ENCODE results near the gene ANKMY1. TPM values are rescaled to one million over a fixed set of nuclear protein-coding genes. Genes with fewer than 3 reads are reported as not detected.

ANKMY1 gene
- total RNA-seq, 1 donor from 2014 or later = 7.2 TPM

DNA sequence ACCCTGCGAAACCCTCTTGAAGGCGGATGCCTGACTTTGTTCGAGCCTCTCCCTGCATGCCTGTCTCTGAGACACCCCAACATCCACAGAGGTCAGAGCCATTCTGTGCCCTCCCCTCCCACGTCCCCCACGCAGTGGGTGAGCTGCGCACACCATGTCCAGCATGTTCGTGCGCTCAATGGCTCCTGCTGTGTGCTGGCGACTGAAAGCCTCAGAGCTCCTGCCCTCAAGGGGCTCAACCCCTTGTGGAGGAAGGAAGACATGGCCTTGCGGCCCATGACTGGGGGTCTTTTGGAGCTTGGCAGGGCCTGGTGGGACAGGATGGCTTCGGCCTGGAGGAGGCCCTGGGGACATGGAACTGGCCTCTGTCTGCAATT lies 45.7 kb downstream of the ANKMY1 start:
- H3K9me3 Mint-ChIP-seq (ENCODE audit: unreplicated experiment) = peaks cover 5% of the 10 kb centered on the region
- no peak overlapping the region for H3K4me3 ChIP-seq (ENCODE audit: insufficient read depth, low read depth, low read length)
- no peaks in the 10 kb centered on the region for H3K27me3 ChIP-seq (ENCODE audit: insufficient read depth, low read length)
- H3K36me3 ChIP-seq (ENCODE audit: insufficient read depth, low read length) = no peaks in the 10 kb centered on the region
- H3K4me2 ChIP-seq (ENCODE audit: low read length) = no peak overlapping the region
- no peaks in the 10 kb centered on the region for H3K4me1 ChIP-seq (ENCODE audit: insufficient read depth, low read length)
- H2AFZ ChIP-seq (ENCODE audit: low read depth, low read length) = no peak overlapping the region
- H3K27ac ChIP-seq (ENCODE audit: low read depth, low read length) = no peak overlapping the region
- DNase-seq (ENCODE audit: low read depth) = no peak
- no peak overlapping the region for H3K9ac ChIP-seq (ENCODE audit: low read length)
- TF ChIP-seq, protein P1, sequence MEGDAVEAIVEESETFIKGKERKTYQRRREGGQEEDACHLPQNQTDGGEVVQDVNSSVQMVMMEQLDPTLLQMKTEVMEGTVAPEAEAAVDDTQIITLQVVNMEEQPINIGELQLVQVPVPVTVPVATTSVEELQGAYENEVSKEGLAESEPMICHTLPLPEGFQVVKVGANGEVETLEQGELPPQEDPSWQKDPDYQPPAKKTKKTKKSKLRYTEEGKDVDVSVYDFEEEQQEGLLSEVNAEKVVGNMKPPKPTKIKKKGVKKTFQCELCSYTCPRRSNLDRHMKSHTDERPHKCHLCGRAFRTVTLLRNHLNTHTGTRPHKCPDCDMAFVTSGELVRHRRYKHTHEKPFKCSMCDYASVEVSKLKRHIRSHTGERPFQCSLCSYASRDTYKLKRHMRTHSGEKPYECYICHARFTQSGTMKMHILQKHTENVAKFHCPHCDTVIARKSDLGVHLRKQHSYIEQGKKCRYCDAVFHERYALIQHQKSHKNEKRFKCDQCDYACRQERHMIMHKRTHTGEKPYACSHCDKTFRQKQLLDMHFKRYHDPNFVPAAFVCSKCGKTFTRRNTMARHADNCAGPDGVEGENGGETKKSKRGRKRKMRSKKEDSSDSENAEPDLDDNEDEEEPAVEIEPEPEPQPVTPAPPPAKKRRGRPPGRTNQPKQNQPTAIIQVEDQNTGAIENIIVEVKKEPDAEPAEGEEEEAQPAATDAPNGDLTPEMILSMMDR (IDR thresholded peaks at IDR 0.05; ENCODE audit: insufficient read depth, low read depth, low read length) = no peak
- TF ChIP-seq EZH2 (IDR thresholded peaks at IDR 0.05; ENCODE audit: insufficient read depth, low read length) = no peak
- FAIRE-seq = no peak
- no peaks in the 10 kb centered on the region for H3K9me3 ChIP-seq (ENCODE audit: insufficient read depth, low read depth, low read length)
- no peak overlapping the region for H3K4me3 Mint-ChIP-seq (ENCODE audit: unreplicated experiment)
- no peak overlapping the region for H3K27ac Mint-ChIP-seq (ENCODE audit: unreplicated experiment)
- no peaks in the 10 kb centered on the region for H3K4me1 Mint-ChIP-seq (ENCODE audit: low read depth, unreplicated experiment)
- H3K79me2 ChIP-seq (ENCODE audit: insufficient read depth, low read length) = no peaks in the 10 kb centered on the region
- H4K20me1 ChIP-seq (ENCODE audit: insufficient read depth, low read length) = no peaks in the 10 kb centered on the region
- H3K36me3 Mint-ChIP-seq (ENCODE audit: low read depth, unreplicated experiment) = peaks cover 12% of the 10 kb centered on the region
- peaks cover 32% of the 10 kb centered on the region for H3K27me3 Mint-ChIP-seq (ENCODE audit: low read depth, unreplicated experiment)

- H3K9ac ChIP-seq (ENCODE audit: low read length) = no peak overlapping the region
- Mint-ChIP-seq H3K4me1 (ENCODE audit: low read depth, unreplicated experiment) (no peaks in the 10 kb centered on the region), H3K4me3 (ENCODE audit: unreplicated experiment) (no peak overlapping the region), H3K36me3 (ENCODE audit: low read depth, unreplicated experiment) (peaks cover 12% of the 10 kb centered on the region), H3K9me3 (ENCODE audit: unreplicated experiment) (peaks cover 5% of the 10 kb centered on the region), H3K27me3 (ENCODE audit: low read depth, unreplicated experiment) (peaks cover 31% of the 10 kb centered on the region), H3K27ac (ENCODE audit: unreplicated experiment) (no peak overlapping the region)
- no peak overlapping the region for H3K4me2 ChIP-seq (ENCODE audit: low read length)
- no peak for FAIRE-seq
- H4K20me1 ChIP-seq (ENCODE audit: insufficient read depth, low read length) = no peaks in the 10 kb centered on the region
- no peak for DNase-seq (ENCODE audit: low read depth)
- TF ChIP-seq, protein P1 (IDR thresholded peaks at IDR 0.05; ENCODE audit: insufficient read depth, low read depth, low read length) = no peak
- no peak for TF ChIP-seq EZH2 (IDR thresholded peaks at IDR 0.05; ENCODE audit: insufficient read depth, low read length)
- no peaks in the 10 kb centered on the region for H3K79me2 ChIP-seq (ENCODE audit: insufficient read depth, low read length)
- no peak overlapping the region for H2AFZ ChIP-seq (ENCODE audit: low read depth, low read length)
- no peak overlapping the region for H3K27ac ChIP-seq (ENCODE audit: low read depth, low read length)
- no peaks in the 10 kb centered on the region for H3K4me1 ChIP-seq (ENCODE audit: insufficient read depth, low read length)
- H3K36me3 ChIP-seq (ENCODE audit: insufficient read depth, low read length) = no peaks in the 10 kb centered on the region
- H3K4me3 ChIP-seq (ENCODE audit: insufficient read depth, low read depth, low read length) = no peak overlapping the region
- no peaks in the 10 kb centered on the region for H3K27me3 ChIP-seq (ENCODE audit: insufficient read depth, low read length)
- H3K9me3 ChIP-seq (ENCODE audit: insufficient read depth, low read depth, low read length) = no peaks in the 10 kb centered on the region
Measured at GRCh38 chr2:240511351-240512108, 46.3 kb downstream of the ANKMY1 start.

- TF ChIP-seq EZH2 (IDR thresholded peaks at IDR 0.05; ENCODE audit: insufficient read depth, low read length) = no peak
- TF ChIP-seq, protein P1 (IDR thresholded peaks at IDR 0.05; ENCODE audit: insufficient read depth, low read depth, low read length) = no peak
- no peak for FAIRE-seq
- H3K9ac ChIP-seq (ENCODE audit: low read length) = no peak overlapping the region
- no peaks in the 10 kb centered on the region for H3K4me1 ChIP-seq (ENCODE audit: insufficient read depth, low read length)
- no peak overlapping the region for H2AFZ ChIP-seq (ENCODE audit: low read depth, low read length)
- no peak overlapping the region for H3K4me3 Mint-ChIP-seq (ENCODE audit: unreplicated experiment)
- no peaks in the 10 kb centered on the region for H3K27me3 ChIP-seq (ENCODE audit: insufficient read depth, low read length)
- H3K27ac ChIP-seq (ENCODE audit: low read depth, low read length) = no peak overlapping the region
- peaks cover 33% of the 10 kb centered on the region for H3K27me3 Mint-ChIP-seq (ENCODE audit: low read depth, unreplicated experiment)
- peaks cover 5% of the 10 kb centered on the region for H3K9me3 Mint-ChIP-seq (ENCODE audit: unreplicated experiment)
- peaks cover 12% of the 10 kb centered on the region for H3K36me3 Mint-ChIP-seq (ENCODE audit: low read depth, unreplicated experiment)
- no peak for DNase-seq (ENCODE audit: low read depth)
- H3K4me1 Mint-ChIP-seq (ENCODE audit: low read depth, unreplicated experiment) = no peaks in the 10 kb centered on the region
- no peak overlapping the region for H3K4me2 ChIP-seq (ENCODE audit: low read length)
- no peaks in the 10 kb centered on the region for H4K20me1 ChIP-seq (ENCODE audit: insufficient read depth, low read length)
- no peaks in the 10 kb centered on the region for H3K9me3 ChIP-seq (ENCODE audit: insufficient read depth, low read depth, low read length)
- no peak overlapping the region for H3K4me3 ChIP-seq (ENCODE audit: insufficient read depth, low read depth, low read length)
- H3K79me2 ChIP-seq (ENCODE audit: insufficient read depth, low read length) = no peaks in the 10 kb centered on the region
- no peaks in the 10 kb centered on the region for H3K36me3 ChIP-seq (ENCODE audit: insufficient read depth, low read length)
- H3K27ac Mint-ChIP-seq (ENCODE audit: unreplicated experiment) = no peak overlapping the region
Measured at GRCh38 chr2:240510513-240511210, 47.1 kb downstream of the ANKMY1 start.

Data from astrocyte (in vitro differentiated cells and primary cell).